Kidney epithelial cell (primary cell): ENCODE data around the gene MPP1. TPM values are rescaled to one million over a fixed set of nuclear protein-coding genes. Genes with fewer than 3 reads are reported as not detected.
"Not testable (repeated sequence)": the region's sequence is repeated elsewhere in the genome, so short reads cannot be mapped to it uniquely, and the experiment has no call there.

Source experiments
- DNase-seq: peaks from one replicate; pipeline ENCODE4 v3.0.0-alpha.2; 2010; ENCODE audit warnings: low read depth
- H3K27me3 ChIP-seq: 2 replicates; pipeline ENCODE4 v1.6.0; 2011; ENCODE audit warnings: low read length; ENCODE audit not compliant: control insufficient read depth, insufficient read depth
- H3K36me3 ChIP-seq: 2 replicates; pipeline ENCODE4 v1.5.1; 2011; ENCODE audit warnings: low read length; ENCODE audit not compliant: control insufficient read depth, insufficient read depth
- H3K4me3 ChIP-seq: 2 replicates; pipeline ENCODE4 v1.5.1; 2011; ENCODE audit warnings: low read depth, mild to moderate bottlenecking, control low read depth, low read length
- CTCF ChIP-seq: IDR thresholded peaks from 2 replicates; pipeline ENCODE4 v1.5.1; 2011; ENCODE audit warnings: mild to moderate bottlenecking, moderate library complexity, low read length, control low read depth, inconsistent platforms; ENCODE audit not compliant: insufficient read depth, poor library complexity, severe bottlenecking
- total RNA-seq: library from RNA; depleted of rRNA; stranded (reverse); fragments of >200 nt; gene quantifications from 2 replicates; pipeline ENCODE4 v1.2.3, GENCODE V29; 2015

MPP1 gene
- total RNA-seq, 1 donor from 2014 or later: 9.3 TPM

GRCh38 chrX:154833746-154834274 lies 28.5 kb upstream of the MPP1 start:
- H3K4me3 ChIP-seq: no peak overlapping the region
- TF ChIP-seq CTCF: no peak
- no peaks in the 10 kb centered on the region for H3K36me3 ChIP-seq

GRCh38 chrX:154829926-154830442 lies 24.7 kb upstream of the MPP1 start:
- Histone ChIP-seq H3K27me3 (no peaks in the 10 kb centered on the region), H3K4me3 (no peak overlapping the region), H3K36me3 (no peaks in the 10 kb centered on the region)
- no peak for DNase-seq
- no peak for TF ChIP-seq CTCF

More at GRCh38 chrX:154833746-154834274, 28.5 kb upstream of the MPP1 start:
- DNase-seq: no peak
- no peaks in the 10 kb centered on the region for H3K27me3 ChIP-seq

- no peak overlapping the region for H3K4me3 ChIP-seq
- no peak for TF ChIP-seq CTCF
- no peaks in the 10 kb centered on the region for H3K36me3 ChIP-seq
- DNase-seq: no peak
- H3K27me3 ChIP-seq: no peaks in the 10 kb centered on the region
These were observed 23.8 kb upstream of the MPP1 start for GRCh38 chrX:154829134-154829533.

- Histone ChIP-seq H3K36me3 (no peaks in the 10 kb centered on the region), H3K27me3 (no peaks in the 10 kb centered on the region), H3K4me3 (no peak overlapping the region)
- no peak for DNase-seq
- TF ChIP-seq CTCF: no peak
These were observed 22.7 kb upstream of the MPP1 start for GRCh38 chrX:154828016-154828408.

- no peak for DNase-seq
- no peak for TF ChIP-seq CTCF
These were observed 22.1 kb upstream of the MPP1 start for GRCh38 chrX:154827194-154828015.

GRCh38 chrX:154825586-154825985 lies 20.3 kb upstream of the MPP1 start:
- DNase-seq, H3K27me3 ChIP-seq: not testable (repeated sequence)

More at GRCh38 chrX:154827194-154828015, 22.1 kb upstream of the MPP1 start:
- H3K4me3 ChIP-seq: no peak overlapping the region
- no peaks in the 10 kb centered on the region for H3K27me3 ChIP-seq
- no peaks in the 10 kb centered on the region for H3K36me3 ChIP-seq

More at GRCh38 chrX:154825586-154825985, 20.3 kb upstream of the MPP1 start:
- H3K4me3 ChIP-seq, H3K36me3 ChIP-seq: not testable (repeated sequence)
